Endothelial cell of umbilical vein (primary cell): ENCODE data around the gene RSBN1. TPM values are rescaled to one million over a fixed set of nuclear protein-coding genes. Genes with fewer than 3 reads are reported as not detected.

Experiments
- BruUV-seq: library from RNA; stranded (reverse); fragments of 400-500 nt; replicated peaks from 2 replicates; lab custom pipeline; 2021; lab: Mats Ljungman, UMichigan
- CTCF ChIA-PET: fragments of 300-600, 350-600 bp; sonication (Branson Sonifier 250); formaldehyde crosslinking; loops from one replicate; lab custom pipeline; 2021; ENCODE audit warnings: antibody characterized with exemption, inconsistent platforms; lab: Charles Lee
- POLR2A ChIA-PET: fragments of 300-600, 350-600 bp; sonication (Branson Sonifier 250); formaldehyde crosslinking; loops from one replicate; lab custom pipeline; 2021; ENCODE audit warnings: antibody characterized with exemption, inconsistent platforms; lab: Charles Lee
- DNase-seq: peaks from one replicate; pipeline ENCODE4 v3.0.0-alpha.2; 2011; ENCODE audit warnings: low read depth, low spot score
- FAIRE-seq: peaks from 2 replicates; lab custom pipeline; 2011; peaks lifted over from hg19 to GRCh38; lab: Jason Lieb, UNC
- H2AFZ ChIP-seq: 2 replicates; pipeline ENCODE4 v1.6.0; 2012; ENCODE audit warnings: low read depth, low read length, control low read depth, inconsistent platforms
- H3K27ac ChIP-seq: 2 replicates; pipeline ENCODE4 v1.5.1; 2011; ENCODE audit warnings: low read depth, mild to moderate bottlenecking, control low read depth, low read length, moderate library complexity; ENCODE audit not compliant: insufficient read depth
- H3K27me3 ChIP-seq, 2 experiments: 2 replicates each; pipeline versions ENCODE4 v1.6.0 to v1.6.1; 2011; ENCODE audit warnings: low read length in 2 of 2, mixed read lengths in 1 of 2; ENCODE audit not compliant: control insufficient read depth in 2 of 2, insufficient read depth in 2 of 2
- H3K36me3 ChIP-seq, 2 experiments: 2 replicates in 1 of 2; 3 replicates in 1 of 2; pipeline ENCODE4 v1.5.1; 2011; ENCODE audit warnings: low read length in 2 of 2, mild to moderate bottlenecking in 1 of 2, moderate library complexity in 1 of 2; ENCODE audit not compliant: control insufficient read depth in 2 of 2, insufficient read depth in 2 of 2; ENCODE audit errors: extremely low read depth in 1 of 2
- H3K4me1 ChIP-seq: 3 replicates; pipeline ENCODE4 v1.5.1; 2011; ENCODE audit warnings: mild to moderate bottlenecking, low read length; ENCODE audit not compliant: control insufficient read depth, insufficient read depth; ENCODE audit errors: extremely low read depth
- H3K4me2 ChIP-seq: 2 replicates; pipeline ENCODE4 v1.6.1; 2011; ENCODE audit warnings: low read length, control low read depth, mixed read lengths; ENCODE audit not compliant: insufficient read depth
- H3K4me3 ChIP-seq, 3 experiments: fragments of 200-600 bp in 1 of 3; sonication (generic), shearing (Covaris generic) in 1 of 3; replicated peaks in 1 of 3; 2 replicates each; pipeline ENCODE4 v1.5.1; 2011 to 2016; ENCODE audit warnings: control low read depth in 3 of 3, low read length in 3 of 3, mild to moderate bottlenecking in 2 of 3, inconsistent platforms in 1 of 3, low read depth in 1 of 3, moderate library complexity in 1 of 3; ENCODE audit not compliant: insufficient read depth in 1 of 3
- H3K79me2 ChIP-seq: 2 replicates; pipeline ENCODE4 v1.6.0; 2012; ENCODE audit warnings: low read length, inconsistent platforms; ENCODE audit not compliant: control insufficient read depth, insufficient read depth
- H3K9ac ChIP-seq: replicated peaks from 2 replicates; pipeline ENCODE3; 2011; ENCODE audit warnings: low read length, control low read depth; ENCODE audit not compliant: insufficient read depth; ENCODE audit errors: extremely low read depth
- H3K9me1 ChIP-seq: replicated peaks from 3 replicates; pipeline ENCODE4 v1.6.0; 2011; ENCODE audit warnings: mild to moderate bottlenecking, low read length; ENCODE audit not compliant: control insufficient read depth, insufficient read depth; ENCODE audit errors: extremely low read depth
- H3K9me3 ChIP-seq: replicated peaks from 2 replicates; pipeline ENCODE4 v1.5.1; 2012; ENCODE audit warnings: low read length, inconsistent platforms; ENCODE audit not compliant: control insufficient read depth, insufficient read depth
- H4K20me1 ChIP-seq: replicated peaks from 2 replicates; pipeline ENCODE3; 2011; ENCODE audit warnings: mild to moderate bottlenecking, low read length; ENCODE audit not compliant: control insufficient read depth, insufficient read depth; ENCODE audit errors: extremely low read depth
- EZH2 ChIP-seq: IDR thresholded peaks from 2 replicates; pipeline ENCODE4 v1.6.1; 2012; ENCODE audit warnings: borderline replicate concordance, low read depth, mild to moderate bottlenecking, moderate library complexity, low read length, inconsistent platforms; ENCODE audit not compliant: severe bottlenecking
- FOS ChIP-seq: IDR thresholded peaks from 2 replicates; pipeline ENCODE4 v1.6.1; 2011; ENCODE audit warnings: mild to moderate bottlenecking, low read length, moderate library complexity, borderline replicate concordance; ENCODE audit not compliant: insufficient read depth
- GATA2 ChIP-seq: IDR thresholded peaks from 2 replicates; pipeline ENCODE4 v1.7.0; 2011; ENCODE audit warnings: low read depth, mild to moderate bottlenecking, moderate library complexity, mixed read lengths, low read length; ENCODE audit not compliant: insufficient read length, insufficient read depth
- JUN ChIP-seq: IDR thresholded peaks from 2 replicates; pipeline ENCODE4 v1.6.1; 2011; ENCODE audit warnings: borderline replicate concordance, low read depth; ENCODE audit not compliant: insufficient read length, insufficient read depth
- MYC ChIP-seq: IDR thresholded peaks from one replicate; pipeline ENCODE4 v1.6.1; 2011; ENCODE audit warnings: mild to moderate bottlenecking, low read depth, low read length
- POLR2A ChIP-seq: IDR thresholded peaks from 2 replicates; pipeline ENCODE4 v1.6.1; 2012; ENCODE audit warnings: low read depth, mild to moderate bottlenecking, control low read depth, low read length
- POLR2AphosphoS5 ChIP-seq: IDR thresholded peaks from 2 replicates; pipeline ENCODE4 v1.6.1; 2012; ENCODE audit warnings: low read depth, mild to moderate bottlenecking, control low read depth, low read length, moderate library complexity; ENCODE audit not compliant: insufficient read depth
- dilution Hi-C: fragments of 300-500 bp; cut with MboI; formaldehyde crosslinking; loops from one replicate; pipeline ENCODE4 v1.15.0; 2019; ENCODE audit warnings: low sequenced_read_pairs; ENCODE audit not compliant: extremely low pct_ligation_motif_present
- intact Hi-C: fragments of 100-400 bp; cut with micrococcal nuclease; formaldehyde crosslinking; loops from one replicate; pipeline ENCODE4 v1.10.0; 2022
- polyA plus RNA-seq, 4 experiments: library from polyadenylated mRNA; depleted of rRNA in 3 of 4; stranded (reverse) in 3 of 4; unstranded in 1 of 4; fragments of >200 nt; gene quantifications; 2 replicates each; pipeline versions ENCODE4 v1.2.1 to v1.2.3, GENCODE V29; 2011 to 2012; ENCODE audit warnings: missing spikeins in 1 of 4
- total RNA-seq: library from RNA; stranded (reverse); gene quantifications from 2 replicates; pipeline ENCODE4 v1.2.3, GENCODE V29; 2021
- TF ChIP-seq, protein P1 (sequence below): IDR thresholded peaks from 2 replicates; pipeline ENCODE4 v1.6.1; 2011; ENCODE audit not compliant: insufficient read depth, insufficient read length
- TF ChIP-seq, protein P2 (sequence below), 2 donors: IDR thresholded peaks; 1 replicate in 1 of 2; 2 replicates in 1 of 2; pipeline ENCODE4 v1.5.1; 2011; ENCODE audit warnings: low read length in 2 of 2, mild to moderate bottlenecking in 2 of 2, moderate library complexity in 2 of 2, control low read depth in 1 of 2, inconsistent platforms in 1 of 2, low read depth in 1 of 2; ENCODE audit not compliant: insufficient read depth in 1 of 2; ENCODE audit errors: extremely low read depth in 1 of 2

The RSBN1 gene
- total and polyA plus RNA-seq, 2 donors (not counting 3 experiments of a cell fraction or from before 2014, with no cell fraction given): 4.0 to 13.4 TPM

DNA sequence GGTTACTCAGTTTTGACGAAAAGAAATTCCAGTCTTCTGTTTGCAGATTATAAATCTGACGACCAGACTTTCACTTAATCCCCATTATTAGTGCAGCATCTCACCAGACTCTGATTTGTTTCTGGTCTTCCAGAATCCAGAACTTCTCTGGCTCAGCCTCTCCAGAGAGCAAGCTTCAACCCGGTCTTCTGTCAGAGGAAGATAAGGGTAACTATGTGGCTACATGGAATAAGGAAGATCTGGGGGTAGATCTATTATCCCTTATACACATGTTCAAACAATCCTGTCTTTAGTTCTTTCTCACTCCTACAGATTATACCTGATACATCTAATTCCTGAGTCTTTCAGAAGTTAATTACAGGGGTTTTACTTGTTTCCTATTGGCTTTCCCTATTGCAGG lies 62.9 kb downstream of the RSBN1 start:
- CTCF ChIA-PET: no interaction called here
- H2AFZ ChIP-seq: no peak overlapping the region
- no peaks in the 10 kb centered on the region for H4K20me1 ChIP-seq
- H3K4me2 ChIP-seq: no peak overlapping the region
- DNase-seq (no peak), FAIRE-seq (no peak)
- H3K27me3 ChIP-seq: no peaks in the 10 kb centered on the region
- H3K9ac ChIP-seq: no peak overlapping the region
- peaks cover 2 to 16% of the 10 kb centered on the region in 2 experiments for H3K36me3 ChIP-seq
- peaks cover 12% of the 10 kb centered on the region for H3K79me2 ChIP-seq
- no peak overlapping the region for H3K4me3 ChIP-seq
- TF ChIP-seq GATA2 (no peak), POLR2A (no peak), MYC (no peak), JUN (no peak), FOS (no peak), POLR2AphosphoS5 (no peak), EZH2 (no peak)
- TF ChIP-seq, protein P1, sequence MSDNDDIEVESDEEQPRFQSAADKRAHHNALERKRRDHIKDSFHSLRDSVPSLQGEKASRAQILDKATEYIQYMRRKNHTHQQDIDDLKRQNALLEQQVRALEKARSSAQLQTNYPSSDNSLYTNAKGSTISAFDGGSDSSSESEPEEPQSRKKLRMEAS: no peak
- TF ChIP-seq, protein P2, sequence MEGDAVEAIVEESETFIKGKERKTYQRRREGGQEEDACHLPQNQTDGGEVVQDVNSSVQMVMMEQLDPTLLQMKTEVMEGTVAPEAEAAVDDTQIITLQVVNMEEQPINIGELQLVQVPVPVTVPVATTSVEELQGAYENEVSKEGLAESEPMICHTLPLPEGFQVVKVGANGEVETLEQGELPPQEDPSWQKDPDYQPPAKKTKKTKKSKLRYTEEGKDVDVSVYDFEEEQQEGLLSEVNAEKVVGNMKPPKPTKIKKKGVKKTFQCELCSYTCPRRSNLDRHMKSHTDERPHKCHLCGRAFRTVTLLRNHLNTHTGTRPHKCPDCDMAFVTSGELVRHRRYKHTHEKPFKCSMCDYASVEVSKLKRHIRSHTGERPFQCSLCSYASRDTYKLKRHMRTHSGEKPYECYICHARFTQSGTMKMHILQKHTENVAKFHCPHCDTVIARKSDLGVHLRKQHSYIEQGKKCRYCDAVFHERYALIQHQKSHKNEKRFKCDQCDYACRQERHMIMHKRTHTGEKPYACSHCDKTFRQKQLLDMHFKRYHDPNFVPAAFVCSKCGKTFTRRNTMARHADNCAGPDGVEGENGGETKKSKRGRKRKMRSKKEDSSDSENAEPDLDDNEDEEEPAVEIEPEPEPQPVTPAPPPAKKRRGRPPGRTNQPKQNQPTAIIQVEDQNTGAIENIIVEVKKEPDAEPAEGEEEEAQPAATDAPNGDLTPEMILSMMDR (IDR thresholded peaks at IDR 0.05; ENCODE audit: extremely low read depth in 1 of 2, insufficient read depth in 1 of 2, low read depth in 1 of 2, low read length in 2 of 2): no peak
- dilution Hi-C loops (loop anchor here (10.0 kb wide), 1 partner anchor 205 kb away; no protein-coding TSS in a partner anchor), intact Hi-C loops (no loop called here)
- H3K4me1 ChIP-seq: no peaks in the 10 kb centered on the region
- no peaks in the 10 kb centered on the region for H3K9me3 ChIP-seq
- no peak overlapping the region for H3K27ac ChIP-seq
- H3K9me1 ChIP-seq: no peaks in the 10 kb centered on the region
- BruUV-seq: no TSS peak
- POLR2A ChIA-PET: no interaction called here
